GM21528 (cell line): ENCODE results near the gene EXOC1L.
A peak's percentile ranks its signal among the peaks of the same experiment; 100 is the strongest.
"Not testable (repeated sequence)": the region's sequence is repeated elsewhere in the genome, so short reads cannot be mapped to it uniquely, and the experiment has no call there.

ENCODE experiments used
- ATAC-seq: cut with Tn5 transposase; IDR thresholded peaks from one replicate; pipeline ENCODE4 v1.9.1; 2021; ENCODE audit warnings: mild to moderate bottlenecking, moderate library complexity; ENCODE audit not compliant: unreplicated experiment, low FRiP score

Gene EXOC1L

GRCh38 chr4:55834086-55834795, 14.7 kb downstream of the EXOC1L start:
- no peak for ATAC-seq

GRCh38 chr4:55837903-55838302, 18.3 kb downstream of the EXOC1L start:
- ATAC-seq, result no peak

GRCh38 chr4:55838356-55838755, 18.8 kb downstream of the EXOC1L start:
- ATAC-seq, result no peak

GRCh38 chr4:55838952-55839351, 19.4 kb downstream of the EXOC1L start:
- no peak for ATAC-seq

GRCh38 chr4:55840956-55841355, 21.4 kb downstream of the EXOC1L start:
- no peak for ATAC-seq

GRCh38 chr4:55841373-55842239, 22.0 kb downstream of the EXOC1L start:
- ATAC-seq, result not testable (repeated sequence)

GRCh38 chr4:55842312-55842711, 22.7 kb downstream of the EXOC1L start:
- not testable (repeated sequence) for ATAC-seq

- ATAC-seq, result no peak
These were observed 30.1 kb downstream of the EXOC1L start for GRCh38 chr4:55849724-55850123.

- no peak for ATAC-seq
These were observed 32.3 kb downstream of the EXOC1L start for GRCh38 chr4:55851885-55852284.

- peak; percentile 99 for ATAC-seq
These were observed 34.0 kb downstream of the EXOC1L start, which contains the start of gene EXOC1 for GRCh38 chr4:55853484-55854046. EXOC1 (plus strand) TSS chr4:55853648; CDS start chr4:55858324, 4,676 bp downstream.

- peak; percentile 4 for ATAC-seq
These were observed 34.5 kb downstream of the EXOC1L start for GRCh38 chr4:55854129-55854528.

GRCh38 chr4:55857586-55857985, 38.0 kb downstream of the EXOC1L start:
- ATAC-seq, result no peak

- no peak for ATAC-seq
These were observed 40.1 kb downstream of the EXOC1L start for GRCh38 chr4:55859711-55860110.

- ATAC-seq, result no peak
These were observed 45.1 kb downstream of the EXOC1L start for GRCh38 chr4:55864577-55865223.

GRCh38 chr4:55865228-55865806, 45.7 kb downstream of the EXOC1L start:
- ATAC-seq, result no peak

- ATAC-seq, result peak; percentile 77
These were observed 46.8 kb downstream of the EXOC1L start for GRCh38 chr4:55866290-55866907.

GRCh38 chr4:55866973-55867574, 47.5 kb downstream of the EXOC1L start:
- peak; percentile 88 for ATAC-seq

- ATAC-seq, result no peak
These were observed 49.0 kb downstream of the EXOC1L start for GRCh38 chr4:55868581-55869090.

- ATAC-seq, result no peak
These were observed 51.8 kb downstream of the EXOC1L start for GRCh38 chr4:55871299-55871800.
